Measurements from ENCODE around the gene FLYWCH1. TPM values are rescaled to one million over a fixed set of nuclear protein-coding genes. Genes with fewer than 3 reads are reported as not detected.

Gene FLYWCH1
- total and polyA plus RNA-seq, 4 donors: 3.9 to 12.2 (median 7.8) TPM

GRCh38 chr16:2981899-2982250, 70.1 kb downstream of the FLYWCH1 start:
- 79% methylated on average over 4 of the region's 4 CpGs for whole genome bisulfite sequencing
- TF ChIP-seq CTCF (IDR thresholded peaks at IDR 0.05; ENCODE audit: low read depth, low read length, missing input control): no peak
- TF ChIP-seq GABPA (IDR thresholded peaks at IDR 0.05 in 1 of 2, conservative IDR thresholded peaks at IDR 0.05 in 1 of 2): no peak
- no peak for TF ChIP-seq JUND (IDR thresholded peaks at IDR 0.05)
- TF ChIP-seq YY1 (IDR thresholded peaks at IDR 0.05): no peak
- no peak for TF ChIP-seq RXRA (IDR thresholded peaks at IDR 0.05)
- no peak for TF ChIP-seq FOXA2 (IDR thresholded peaks at IDR 0.05)
- TF ChIP-seq, protein P1, sequence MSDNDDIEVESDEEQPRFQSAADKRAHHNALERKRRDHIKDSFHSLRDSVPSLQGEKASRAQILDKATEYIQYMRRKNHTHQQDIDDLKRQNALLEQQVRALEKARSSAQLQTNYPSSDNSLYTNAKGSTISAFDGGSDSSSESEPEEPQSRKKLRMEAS (IDR thresholded peaks at IDR 0.05): no peak
- no peak for TF ChIP-seq SP1 (IDR thresholded peaks at IDR 0.05)
- no peak for TF ChIP-seq ZBTB33 (IDR thresholded peaks at IDR 0.05)
- TF ChIP-seq TAF1 (conservative IDR thresholded peaks at IDR 0.05): no peak
- no peak for TF ChIP-seq NR2F2 (IDR thresholded peaks at IDR 0.05)
- TF ChIP-seq HNF4G (IDR thresholded peaks at IDR 0.05): no peak
- TF ChIP-seq, protein P2, sequence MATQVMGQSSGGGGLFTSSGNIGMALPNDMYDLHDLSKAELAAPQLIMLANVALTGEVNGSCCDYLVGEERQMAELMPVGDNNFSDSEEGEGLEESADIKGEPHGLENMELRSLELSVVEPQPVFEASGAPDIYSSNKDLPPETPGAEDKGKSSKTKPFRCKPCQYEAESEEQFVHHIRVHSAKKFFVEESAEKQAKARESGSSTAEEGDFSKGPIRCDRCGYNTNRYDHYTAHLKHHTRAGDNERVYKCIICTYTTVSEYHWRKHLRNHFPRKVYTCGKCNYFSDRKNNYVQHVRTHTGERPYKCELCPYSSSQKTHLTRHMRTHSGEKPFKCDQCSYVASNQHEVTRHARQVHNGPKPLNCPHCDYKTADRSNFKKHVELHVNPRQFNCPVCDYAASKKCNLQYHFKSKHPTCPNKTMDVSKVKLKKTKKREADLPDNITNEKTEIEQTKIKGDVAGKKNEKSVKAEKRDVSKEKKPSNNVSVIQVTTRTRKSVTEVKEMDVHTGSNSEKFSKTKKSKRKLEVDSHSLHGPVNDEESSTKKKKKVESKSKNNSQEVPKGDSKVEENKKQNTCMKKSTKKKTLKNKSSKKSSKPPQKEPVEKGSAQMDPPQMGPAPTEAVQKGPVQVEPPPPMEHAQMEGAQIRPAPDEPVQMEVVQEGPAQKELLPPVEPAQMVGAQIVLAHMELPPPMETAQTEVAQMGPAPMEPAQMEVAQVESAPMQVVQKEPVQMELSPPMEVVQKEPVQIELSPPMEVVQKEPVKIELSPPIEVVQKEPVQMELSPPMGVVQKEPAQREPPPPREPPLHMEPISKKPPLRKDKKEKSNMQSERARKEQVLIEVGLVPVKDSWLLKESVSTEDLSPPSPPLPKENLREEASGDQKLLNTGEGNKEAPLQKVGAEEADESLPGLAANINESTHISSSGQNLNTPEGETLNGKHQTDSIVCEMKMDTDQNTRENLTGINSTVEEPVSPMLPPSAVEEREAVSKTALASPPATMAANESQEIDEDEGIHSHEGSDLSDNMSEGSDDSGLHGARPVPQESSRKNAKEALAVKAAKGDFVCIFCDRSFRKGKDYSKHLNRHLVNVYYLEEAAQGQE (IDR thresholded peaks at IDR 0.05): no peak
- no peak for TF ChIP-seq EGR1 (IDR thresholded peaks at IDR 0.05; ENCODE audit: low read depth in 2 of 2)
- TF ChIP-seq RAD21 (IDR thresholded peaks at IDR 0.05): no peak
- no peak for TF ChIP-seq FOXA1 (IDR thresholded peaks at IDR 0.05)
- no peak for TF ChIP-seq ATF3 (IDR thresholded peaks at IDR 0.05)
- Histone ChIP-seq H3K9me3 (ENCODE audit: control insufficient read depth in 4 of 4, low read length in 3 of 4) (no peaks in the 10 kb centered on the region), H3K9ac (ENCODE audit: low read depth in 1 of 2, low read length in 2 of 2) (no peak overlapping the region), H3K4me1 (ENCODE audit: control insufficient read depth in 4 of 4, insufficient read depth in 4 of 4, low read length in 3 of 4) (peaks cover 7 to 42% (median 23%) of the 10 kb centered on the region in 4 donors), H3K36me3 (ENCODE audit: control insufficient read depth in 4 of 4, insufficient read depth in 3 of 4, low read depth in 1 of 4, low read length in 3 of 4) (no peaks in the 10 kb centered on the region), H3K4me3 (ENCODE audit: low read depth in 1 of 3, low read length in 3 of 3) (no peak overlapping the region), H3K27ac (ENCODE audit: low read depth in 1 of 2, low read length in 2 of 2) (no peak overlapping the region), H3K27me3 (ENCODE audit: control insufficient read depth in 4 of 4, insufficient read depth in 4 of 4, low read length in 3 of 4) (peaks cover 0 to 2% (median 0%) of the 10 kb centered on the region in 4 donors)
- no peak for DNase-seq (ENCODE audit: low spot score)

DNA sequence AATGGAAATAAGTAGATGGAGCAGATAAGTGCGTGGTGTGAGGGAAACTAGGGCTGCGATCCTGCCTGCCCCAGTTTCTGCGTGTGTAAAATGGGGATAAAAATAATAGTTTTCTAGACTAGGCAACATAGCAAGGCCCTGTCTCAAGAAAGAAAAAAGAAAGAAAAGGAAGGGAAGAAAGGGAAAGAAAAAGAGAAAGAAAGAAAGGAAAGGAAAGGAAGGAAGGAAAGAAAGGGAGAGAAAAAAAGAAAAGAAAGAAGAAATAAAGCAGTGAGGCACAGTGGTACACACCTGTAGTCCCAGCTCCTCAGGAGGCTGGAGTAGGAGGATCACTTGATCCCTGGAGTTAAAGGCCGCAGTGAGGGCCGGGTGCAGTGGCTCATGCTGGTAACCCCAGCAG, 70.7 kb downstream of the FLYWCH1 start:
- Histone ChIP-seq H3K27me3 (ENCODE audit: control insufficient read depth in 4 of 4, insufficient read depth in 4 of 4, low read length in 3 of 4) (peaks cover 0 to 2% (median 0%) of the 10 kb centered on the region in 4 donors), H3K9ac (ENCODE audit: low read depth in 1 of 2, low read length in 2 of 2) (no peak overlapping the region), H3K4me1 (ENCODE audit: control insufficient read depth in 4 of 4, insufficient read depth in 4 of 4, low read length in 3 of 4) (peaks cover 7 to 37% (median 19%) of the 10 kb centered on the region in 4 donors), H3K4me3 (ENCODE audit: low read depth in 1 of 3, low read length in 3 of 3) (no peak overlapping the region), H3K36me3 (ENCODE audit: control insufficient read depth in 4 of 4, insufficient read depth in 3 of 4, low read depth in 1 of 4, low read length in 3 of 4) (no peaks in the 10 kb centered on the region), H3K27ac (ENCODE audit: low read depth in 1 of 2, low read length in 2 of 2) (no peak overlapping the region), H3K9me3 (ENCODE audit: control insufficient read depth in 4 of 4, low read length in 3 of 4) (no peaks in the 10 kb centered on the region)
- TF ChIP-seq YY1 (IDR thresholded peaks at IDR 0.05) (no peak), RAD21 (IDR thresholded peaks at IDR 0.05) (no peak), EGR1 (IDR thresholded peaks at IDR 0.05; ENCODE audit: low read depth in 2 of 2) (no peak), JUND (IDR thresholded peaks at IDR 0.05) (no peak), HNF4A (conservative IDR thresholded peaks at IDR 0.05) (no peak), TAF1 (conservative IDR thresholded peaks at IDR 0.05) (no peak), FOXA2 (IDR thresholded peaks at IDR 0.05) (no peak), CTCF (IDR thresholded peaks at IDR 0.05; ENCODE audit: low read depth, low read length, missing input control) (no peak), NR2F2 (IDR thresholded peaks at IDR 0.05) (no peak), ATF3 (IDR thresholded peaks at IDR 0.05) (no peak), HNF4G (IDR thresholded peaks at IDR 0.05) (no peak)
- TF ChIP-seq, protein P1 (IDR thresholded peaks at IDR 0.05): no peak
- no peak for DNase-seq (ENCODE audit: low spot score)
- 90% methylated on average over 5 of the region's 5 CpGs for WGBS

All from liver (tissue), 9 donors.